ENCODE data around the gene IQSEC1.

IQSEC1 gene

GRCh38 chr3:12896063-12896985 is 176.9 kb downstream of the IQSEC1 start:
- no peak overlapping the region for H3K9ac ChIP-seq (ENCODE audit: low read depth, low read length)
- no peak overlapping the region for H3K4me2 ChIP-seq (ENCODE audit: low read length)
- no peaks in the 10 kb centered on the region for H3K36me3 ChIP-seq (ENCODE audit: insufficient read depth, low read length)
- H3K27me3 ChIP-seq (ENCODE audit: control insufficient read depth, insufficient read depth, low read length): peaks cover 8% of the 10 kb centered on the region
- H3K4me3 ChIP-seq (ENCODE audit: low read length): no peak overlapping the region
- H3K4me1 ChIP-seq (ENCODE audit: control insufficient read depth, insufficient read depth, low read length): peaks cover 3% of the 10 kb centered on the region
- no peaks in the 10 kb centered on the region for H3K9me3 ChIP-seq (replicated peaks; ENCODE audit: low read length)

GRCh38 chr3:12895391-12896062 is 177.7 kb downstream of the IQSEC1 start:
- Histone ChIP-seq H3K4me1 (ENCODE audit: control insufficient read depth, insufficient read depth, low read length) (peaks cover 3% of the 10 kb centered on the region), H3K9me3 (replicated peaks; ENCODE audit: low read length) (no peaks in the 10 kb centered on the region), H3K4me3 (ENCODE audit: low read length) (no peak overlapping the region), H3K27me3 (ENCODE audit: control insufficient read depth, insufficient read depth, low read length) (peaks cover 13% of the 10 kb centered on the region), H3K36me3 (ENCODE audit: insufficient read depth, low read length) (no peaks in the 10 kb centered on the region), H3K4me2 (ENCODE audit: low read length) (no peak overlapping the region), H3K9ac (ENCODE audit: low read depth, low read length) (no peak overlapping the region)

GRCh38 chr3:12894629-12895028 is 178.6 kb downstream of the IQSEC1 start:
- Histone ChIP-seq H3K4me2 (ENCODE audit: low read length) (no peak overlapping the region), H3K9ac (ENCODE audit: low read depth, low read length) (no peak overlapping the region), H3K9me3 (replicated peaks; ENCODE audit: low read length) (no peaks in the 10 kb centered on the region), H3K36me3 (ENCODE audit: insufficient read depth, low read length) (no peaks in the 10 kb centered on the region), H3K27me3 (ENCODE audit: control insufficient read depth, insufficient read depth, low read length) (peaks cover 18% of the 10 kb centered on the region), H3K4me1 (ENCODE audit: control insufficient read depth, insufficient read depth, low read length) (peaks cover 3% of the 10 kb centered on the region), H3K4me3 (ENCODE audit: low read length) (no peak overlapping the region)

- no peak overlapping the region for H3K4me2 ChIP-seq (ENCODE audit: low read length)
- H3K36me3 ChIP-seq (ENCODE audit: insufficient read depth, low read length): no peaks in the 10 kb centered on the region
- no peak overlapping the region for H3K4me3 ChIP-seq (ENCODE audit: low read length)
- H3K9ac ChIP-seq (ENCODE audit: low read depth, low read length): no peak overlapping the region
- H3K9me3 ChIP-seq (replicated peaks; ENCODE audit: low read length): no peaks in the 10 kb centered on the region
- peaks cover 18% of the 10 kb centered on the region for H3K27me3 ChIP-seq (ENCODE audit: control insufficient read depth, insufficient read depth, low read length)
- H3K4me1 ChIP-seq (ENCODE audit: control insufficient read depth, insufficient read depth, low read length): peaks cover 3% of the 10 kb centered on the region
These were observed 179.4 kb downstream of the IQSEC1 start for GRCh38 chr3:12893852-12894251.

- H3K9ac ChIP-seq (ENCODE audit: low read depth, low read length): no peak overlapping the region
- H3K9me3 ChIP-seq (replicated peaks; ENCODE audit: low read length): no peaks in the 10 kb centered on the region
- H3K4me3 ChIP-seq (ENCODE audit: low read length): no peak overlapping the region
- H3K4me2 ChIP-seq (ENCODE audit: low read length): no peak overlapping the region
- H3K27me3 ChIP-seq (ENCODE audit: control insufficient read depth, insufficient read depth, low read length): peaks cover 23% of the 10 kb centered on the region
- peaks cover 3% of the 10 kb centered on the region for H3K4me1 ChIP-seq (ENCODE audit: control insufficient read depth, insufficient read depth, low read length)
- no peaks in the 10 kb centered on the region for H3K36me3 ChIP-seq (ENCODE audit: insufficient read depth, low read length)
These were observed 180.0 kb downstream of the IQSEC1 start for GRCh38 chr3:12893247-12893646.

GRCh38 chr3:12892840-12893189 is 180.4 kb downstream of the IQSEC1 start:
- H3K27me3 ChIP-seq (ENCODE audit: control insufficient read depth, insufficient read depth, low read length): peaks cover 26% of the 10 kb centered on the region
- H3K4me1 ChIP-seq (ENCODE audit: control insufficient read depth, insufficient read depth, low read length): peaks cover 3% of the 10 kb centered on the region
- no peaks in the 10 kb centered on the region for H3K9me3 ChIP-seq (replicated peaks; ENCODE audit: low read length)
- no peak overlapping the region for H3K4me3 ChIP-seq (ENCODE audit: low read length)
- no peaks in the 10 kb centered on the region for H3K36me3 ChIP-seq (ENCODE audit: insufficient read depth, low read length)
- no peak overlapping the region for H3K9ac ChIP-seq (ENCODE audit: low read depth, low read length)
- H3K4me2 ChIP-seq (ENCODE audit: low read length): no peak overlapping the region

GRCh38 chr3:12891985-12892839 is 181.0 kb downstream of the IQSEC1 start:
- peaks cover 30% of the 10 kb centered on the region for H3K27me3 ChIP-seq (ENCODE audit: control insufficient read depth, insufficient read depth, low read length)
- no peaks in the 10 kb centered on the region for H3K9me3 ChIP-seq (replicated peaks; ENCODE audit: low read length)
- H3K36me3 ChIP-seq (ENCODE audit: insufficient read depth, low read length): no peaks in the 10 kb centered on the region
- no peak overlapping the region for H3K9ac ChIP-seq (ENCODE audit: low read depth, low read length)
- peak overlapping the region; percentile 56 for H3K4me3 ChIP-seq (ENCODE audit: low read length)
- H3K4me2 ChIP-seq (ENCODE audit: low read length): peak overlapping the region; percentile 80
- H3K4me1 ChIP-seq (ENCODE audit: control insufficient read depth, insufficient read depth, low read length): peaks cover 3% of the 10 kb centered on the region

- H3K4me1 ChIP-seq (ENCODE audit: control insufficient read depth, insufficient read depth, low read length): peaks cover 7% of the 10 kb centered on the region
- H3K9me3 ChIP-seq (replicated peaks; ENCODE audit: low read length): no peaks in the 10 kb centered on the region
- peaks cover 36% of the 10 kb centered on the region for H3K27me3 ChIP-seq (ENCODE audit: control insufficient read depth, insufficient read depth, low read length)
- no peaks in the 10 kb centered on the region for H3K36me3 ChIP-seq (ENCODE audit: insufficient read depth, low read length)
- H3K4me3 ChIP-seq (ENCODE audit: low read length): peak overlapping the region; percentile 56
- H3K4me2 ChIP-seq (ENCODE audit: low read length): peak overlapping the region; percentile 80
- no peak overlapping the region for H3K9ac ChIP-seq (ENCODE audit: low read depth, low read length)
These were observed 181.7 kb downstream of the IQSEC1 start for GRCh38 chr3:12891391-12891984.

- Histone ChIP-seq H3K9me3 (replicated peaks; ENCODE audit: low read length) (no peaks in the 10 kb centered on the region), H3K27me3 (ENCODE audit: control insufficient read depth, insufficient read depth, low read length) (peaks cover 43% of the 10 kb centered on the region), H3K4me1 (ENCODE audit: control insufficient read depth, insufficient read depth, low read length) (peaks cover 8% of the 10 kb centered on the region), H3K4me3 (ENCODE audit: low read length) (no peak overlapping the region), H3K36me3 (ENCODE audit: insufficient read depth, low read length) (no peaks in the 10 kb centered on the region), H3K4me2 (ENCODE audit: low read length) (no peak overlapping the region), H3K9ac (ENCODE audit: low read depth, low read length) (no peak overlapping the region)
These were observed 182.4 kb downstream of the IQSEC1 start for GRCh38 chr3:12890610-12891390.

- peak overlapping the region; percentile 30 for H3K4me2 ChIP-seq (ENCODE audit: low read length)
- H3K9ac ChIP-seq (ENCODE audit: low read depth, low read length): no peak overlapping the region
- H3K27me3 ChIP-seq (ENCODE audit: control insufficient read depth, insufficient read depth, low read length): peaks cover 40% of the 10 kb centered on the region
- no peaks in the 10 kb centered on the region for H3K9me3 ChIP-seq (replicated peaks; ENCODE audit: low read length)
- H3K36me3 ChIP-seq (ENCODE audit: insufficient read depth, low read length): no peaks in the 10 kb centered on the region
- H3K4me3 ChIP-seq (ENCODE audit: low read length): no peak overlapping the region
- H3K4me1 ChIP-seq (ENCODE audit: control insufficient read depth, insufficient read depth, low read length): peaks cover 13% of the 10 kb centered on the region
These were observed 186.5 kb downstream of the IQSEC1 start for GRCh38 chr3:12886736-12887135.
